Uterus (tissue), 2 donors: ENCODE measurements around the gene ZNRD2.

Experiments used
- POLR2A ChIP-seq, 2 donors: fragments of 450-650 bp; IDR thresholded peaks; one replicate each; pipeline ENCODE4 v1.6.1; 2016; ENCODE audit warnings: antibody characterized with exemption in 2 of 2, mild to moderate bottlenecking in 1 of 2, moderate library complexity in 1 of 2
- TF ChIP-seq, protein P1 (sequence below), 4 experiments: fragments of 200-600 bp in 2 of 4; fragments of 450-650 bp in 2 of 4; sonication (generic) in 2 of 4; IDR thresholded peaks; one replicate each; pipeline ENCODE4 v1.5.1; 2016 to 2019; ENCODE audit warnings: antibody characterized with exemption in 4 of 4, mild to moderate bottlenecking in 2 of 4, moderate library complexity in 1 of 4

DNA sequence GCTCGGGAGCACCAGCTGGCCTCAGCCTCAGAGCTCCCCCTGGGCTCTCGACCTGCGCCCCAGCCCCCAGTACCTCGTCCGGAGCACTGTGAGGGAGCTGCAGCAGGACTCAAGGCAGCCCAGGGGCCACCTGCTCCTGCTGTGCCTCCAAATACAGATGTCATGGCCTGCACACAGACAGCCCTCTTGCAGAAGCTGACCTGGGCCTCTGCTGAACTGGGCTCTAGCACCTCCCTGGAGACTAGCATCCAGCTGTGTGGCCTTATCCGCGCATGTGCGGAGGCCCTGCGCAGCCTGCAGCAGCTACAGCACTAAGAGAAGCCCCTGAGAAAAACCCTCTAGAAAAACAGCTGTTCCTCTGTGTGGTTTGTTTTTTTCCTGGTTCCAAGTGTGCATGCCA lies 1.1 kb downstream of the ZNRD2 start:
- no peak for TF ChIP-seq POLR2A (IDR thresholded peaks at IDR 0.05)
- TF ChIP-seq, protein P1, sequence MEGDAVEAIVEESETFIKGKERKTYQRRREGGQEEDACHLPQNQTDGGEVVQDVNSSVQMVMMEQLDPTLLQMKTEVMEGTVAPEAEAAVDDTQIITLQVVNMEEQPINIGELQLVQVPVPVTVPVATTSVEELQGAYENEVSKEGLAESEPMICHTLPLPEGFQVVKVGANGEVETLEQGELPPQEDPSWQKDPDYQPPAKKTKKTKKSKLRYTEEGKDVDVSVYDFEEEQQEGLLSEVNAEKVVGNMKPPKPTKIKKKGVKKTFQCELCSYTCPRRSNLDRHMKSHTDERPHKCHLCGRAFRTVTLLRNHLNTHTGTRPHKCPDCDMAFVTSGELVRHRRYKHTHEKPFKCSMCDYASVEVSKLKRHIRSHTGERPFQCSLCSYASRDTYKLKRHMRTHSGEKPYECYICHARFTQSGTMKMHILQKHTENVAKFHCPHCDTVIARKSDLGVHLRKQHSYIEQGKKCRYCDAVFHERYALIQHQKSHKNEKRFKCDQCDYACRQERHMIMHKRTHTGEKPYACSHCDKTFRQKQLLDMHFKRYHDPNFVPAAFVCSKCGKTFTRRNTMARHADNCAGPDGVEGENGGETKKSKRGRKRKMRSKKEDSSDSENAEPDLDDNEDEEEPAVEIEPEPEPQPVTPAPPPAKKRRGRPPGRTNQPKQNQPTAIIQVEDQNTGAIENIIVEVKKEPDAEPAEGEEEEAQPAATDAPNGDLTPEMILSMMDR (IDR thresholded peaks at IDR 0.05): no peak
